ENCODE results near the gene TSC2.

TSC2 gene

GRCh38 chr16:2075631-2076030, 27.8 kb downstream of the TSC2 start:
- TF ChIP-seq, protein P1, sequence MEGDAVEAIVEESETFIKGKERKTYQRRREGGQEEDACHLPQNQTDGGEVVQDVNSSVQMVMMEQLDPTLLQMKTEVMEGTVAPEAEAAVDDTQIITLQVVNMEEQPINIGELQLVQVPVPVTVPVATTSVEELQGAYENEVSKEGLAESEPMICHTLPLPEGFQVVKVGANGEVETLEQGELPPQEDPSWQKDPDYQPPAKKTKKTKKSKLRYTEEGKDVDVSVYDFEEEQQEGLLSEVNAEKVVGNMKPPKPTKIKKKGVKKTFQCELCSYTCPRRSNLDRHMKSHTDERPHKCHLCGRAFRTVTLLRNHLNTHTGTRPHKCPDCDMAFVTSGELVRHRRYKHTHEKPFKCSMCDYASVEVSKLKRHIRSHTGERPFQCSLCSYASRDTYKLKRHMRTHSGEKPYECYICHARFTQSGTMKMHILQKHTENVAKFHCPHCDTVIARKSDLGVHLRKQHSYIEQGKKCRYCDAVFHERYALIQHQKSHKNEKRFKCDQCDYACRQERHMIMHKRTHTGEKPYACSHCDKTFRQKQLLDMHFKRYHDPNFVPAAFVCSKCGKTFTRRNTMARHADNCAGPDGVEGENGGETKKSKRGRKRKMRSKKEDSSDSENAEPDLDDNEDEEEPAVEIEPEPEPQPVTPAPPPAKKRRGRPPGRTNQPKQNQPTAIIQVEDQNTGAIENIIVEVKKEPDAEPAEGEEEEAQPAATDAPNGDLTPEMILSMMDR (IDR thresholded peaks at IDR 0.05) = no peak
- TF ChIP-seq ZFX (IDR thresholded peaks at IDR 0.05; ENCODE audit: borderline replicate concordance) = no peak
- no peak overlapping the region for H3K27ac ChIP-seq

DNA sequence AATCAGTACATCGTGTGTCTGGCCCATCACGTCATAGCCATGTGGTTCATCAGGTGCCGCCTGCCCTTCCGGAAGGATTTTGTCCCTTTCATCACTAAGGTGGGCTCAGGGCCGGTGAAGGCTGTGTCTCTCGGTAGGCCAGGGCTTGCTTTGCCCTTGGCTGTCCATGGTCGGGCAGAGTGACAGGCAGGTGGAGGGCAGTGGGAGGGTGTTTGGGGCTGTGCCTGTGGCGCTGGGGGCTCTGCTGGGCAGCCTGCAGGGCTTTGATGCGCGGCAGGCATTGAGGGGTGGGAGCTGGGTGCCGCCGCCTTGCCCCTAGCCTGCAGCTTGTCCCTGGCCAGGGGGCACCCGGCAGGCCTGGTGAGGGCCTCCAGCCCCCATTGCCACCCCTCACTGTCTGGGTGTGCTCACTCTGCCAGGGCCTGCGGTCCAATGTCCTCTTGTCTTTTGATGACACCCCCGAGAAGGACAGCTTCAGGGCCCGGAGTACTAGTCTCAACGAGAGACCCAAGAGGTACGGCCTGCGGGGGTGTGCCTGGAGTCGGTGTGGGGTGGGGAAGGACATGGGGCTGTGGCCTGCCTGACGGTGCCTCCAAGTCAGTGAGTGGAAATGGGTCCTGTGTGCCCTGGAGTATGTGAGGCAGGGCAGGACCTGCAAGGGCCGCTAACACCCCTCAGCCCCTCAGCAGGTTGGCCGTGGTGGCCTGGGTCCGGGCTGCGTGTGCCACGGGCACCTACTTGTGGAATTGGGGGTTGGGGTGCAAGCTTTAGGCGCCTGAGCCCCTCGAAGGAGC, 28.5 kb downstream of the TSC2 start:
- TF ChIP-seq, protein P1 (IDR thresholded peaks at IDR 0.05) = no peak
- TF ChIP-seq ZFX (IDR thresholded peaks at IDR 0.05; ENCODE audit: borderline replicate concordance) = no peak
- no peak overlapping the region for H3K27ac ChIP-seq

DNA sequence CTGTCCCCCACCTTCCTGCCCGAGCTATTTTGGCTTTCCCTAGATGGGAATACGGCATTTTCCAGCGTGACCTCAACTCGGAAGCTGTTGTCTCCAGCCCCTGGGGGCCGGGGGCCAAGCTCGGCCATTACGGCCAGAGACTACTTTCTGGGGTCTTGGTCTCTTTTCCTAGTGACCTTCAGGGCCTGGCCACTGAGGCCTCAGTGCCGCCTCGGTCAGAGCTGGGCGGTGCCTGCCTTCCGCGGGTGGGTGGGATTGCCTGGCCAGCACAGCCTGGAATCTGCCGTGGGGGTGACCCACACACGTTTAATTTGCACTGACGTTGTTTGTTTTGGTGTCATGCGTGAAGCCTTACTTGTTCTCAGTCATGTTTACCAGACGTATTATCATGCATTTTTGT, 29.2 kb downstream of the TSC2 start:
- H3K27ac ChIP-seq = no peak overlapping the region
- TF ChIP-seq, protein P1 (IDR thresholded peaks at IDR 0.05) = no peak
- TF ChIP-seq ZFX (IDR thresholded peaks at IDR 0.05; ENCODE audit: borderline replicate concordance) = no peak

GRCh38 chr16:2077696-2078095, 29.9 kb downstream of the TSC2 start:
- H3K27ac ChIP-seq = no peak overlapping the region
- no peak for TF ChIP-seq ZFX (IDR thresholded peaks at IDR 0.05; ENCODE audit: borderline replicate concordance)
- TF ChIP-seq, protein P1 (IDR thresholded peaks at IDR 0.05) = no peak

GRCh38 chr16:2078096-2078495, 30.3 kb downstream of the TSC2 start:
- no peak for TF ChIP-seq ZFX (IDR thresholded peaks at IDR 0.05; ENCODE audit: borderline replicate concordance)
- TF ChIP-seq, protein P1 (IDR thresholded peaks at IDR 0.05) = no peak
- H3K27ac ChIP-seq = no peak overlapping the region

DNA sequence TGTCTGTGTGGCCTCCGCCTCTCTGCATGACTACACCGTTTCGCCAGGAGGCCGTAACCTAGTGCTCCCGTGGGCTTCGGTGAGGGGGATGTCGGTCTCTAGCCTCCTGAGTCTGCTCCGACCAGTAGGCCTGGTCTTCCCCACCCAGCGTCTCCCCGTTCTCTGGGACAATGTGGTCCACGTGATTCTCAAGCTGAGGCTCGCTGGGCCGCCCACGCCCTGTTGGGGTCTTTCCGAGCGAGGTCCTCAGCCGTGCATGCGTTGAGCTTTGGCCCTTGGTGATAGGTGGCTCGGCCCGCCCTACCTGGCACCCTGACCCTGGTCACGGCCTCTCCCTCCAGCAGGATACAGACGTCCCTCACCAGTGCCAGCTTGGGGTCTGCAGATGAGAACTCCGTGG, 30.9 kb downstream of the TSC2 start:
- TF ChIP-seq, protein P1 (IDR thresholded peaks at IDR 0.05) = no peak
- no peak for TF ChIP-seq ZFX (IDR thresholded peaks at IDR 0.05; ENCODE audit: borderline replicate concordance)
- H3K27ac ChIP-seq = no peak overlapping the region

DNA sequence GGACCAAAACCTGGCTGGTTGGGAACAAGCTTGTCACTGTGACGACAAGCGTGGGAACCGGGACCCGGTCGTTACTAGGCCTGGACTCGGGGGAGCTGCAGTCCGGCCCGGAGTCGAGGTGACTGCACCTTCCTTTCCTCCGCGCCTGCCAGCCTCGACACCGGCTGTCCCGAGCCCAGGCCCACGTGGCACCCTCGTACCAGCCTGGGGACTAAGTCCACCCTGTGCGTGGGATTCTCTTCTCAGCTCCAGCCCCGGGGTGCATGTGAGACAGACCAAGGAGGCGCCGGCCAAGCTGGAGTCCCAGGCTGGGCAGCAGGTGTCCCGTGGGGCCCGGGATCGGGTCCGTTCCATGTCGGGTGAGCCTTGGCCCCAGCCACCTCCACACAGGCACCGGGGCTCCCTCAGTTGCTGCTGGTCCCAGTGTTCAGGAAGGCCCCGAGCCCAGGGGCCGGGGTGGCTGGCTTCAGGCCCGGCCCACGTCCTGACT, 31.6 kb downstream of the TSC2 start:
- H3K27ac ChIP-seq = no peak overlapping the region
- TF ChIP-seq, protein P1 (IDR thresholded peaks at IDR 0.05) = no peak
- TF ChIP-seq ZFX (IDR thresholded peaks at IDR 0.05; ENCODE audit: borderline replicate concordance) = no peak

Measured in 22Rv1 (cell line).